Astrocyte (in vitro differentiated cells and primary cell): ENCODE measurements around the gene TNKS1BP1. TPM values are rescaled to one million over a fixed set of nuclear protein-coding genes. Genes with fewer than 3 reads are reported as not detected.
A peak's percentile ranks its signal among the peaks of the same experiment; 100 is the strongest.

Experiments
- DNase-seq: peaks from one replicate; pipeline ENCODE4 v3.0.0-alpha.2; 2010; ENCODE audit warnings: low read depth
- FAIRE-seq: peaks from 2 replicates; lab custom pipeline; 2011; peaks lifted over from hg19 to GRCh38; lab: Jason Lieb, UNC
- H2AFZ ChIP-seq: 2 replicates; pipeline ENCODE4 v1.6.0; 2012; ENCODE audit warnings: low read depth, low read length, inconsistent platforms
- H3K27ac ChIP-seq: 2 replicates; pipeline ENCODE4 v1.5.1; 2011; ENCODE audit warnings: low read depth, low read length, inconsistent platforms
- H3K27me3 ChIP-seq: 2 replicates; pipeline ENCODE4 v1.6.0; 2011; ENCODE audit warnings: low read length, inconsistent platforms; ENCODE audit not compliant: insufficient read depth
- H3K36me3 ChIP-seq: 2 replicates; pipeline ENCODE4 v1.5.1; 2011; ENCODE audit warnings: low read length, inconsistent platforms; ENCODE audit not compliant: insufficient read depth
- H3K4me1 ChIP-seq: 2 replicates; pipeline ENCODE4 v1.5.1; 2011; ENCODE audit warnings: low read length, inconsistent platforms; ENCODE audit not compliant: insufficient read depth
- H3K4me2 ChIP-seq: 2 replicates; pipeline ENCODE4 v1.6.0; 2012; ENCODE audit warnings: low read length, inconsistent platforms
- H3K4me3 ChIP-seq: 2 replicates; pipeline ENCODE4 v1.5.1; 2011; ENCODE audit warnings: low read depth, mild to moderate bottlenecking, low read length, inconsistent platforms; ENCODE audit not compliant: insufficient read depth
- H3K79me2 ChIP-seq: 2 replicates; pipeline ENCODE4 v1.6.0; 2012; ENCODE audit warnings: mild to moderate bottlenecking, low read length, inconsistent platforms; ENCODE audit not compliant: insufficient read depth
- H3K9ac ChIP-seq: 2 replicates; pipeline ENCODE4 v1.6.0; 2012; ENCODE audit warnings: mild to moderate bottlenecking, low read length, inconsistent platforms
- H3K9me3 ChIP-seq: 2 replicates; pipeline ENCODE4 v1.5.1; 2012; ENCODE audit warnings: low read depth, mild to moderate bottlenecking, low read length, inconsistent platforms; ENCODE audit not compliant: insufficient read depth
- H4K20me1 ChIP-seq: 2 replicates; pipeline ENCODE4 v1.6.0; 2012; ENCODE audit warnings: low read length, inconsistent platforms; ENCODE audit not compliant: insufficient read depth
- H3K27ac Mint-ChIP-seq: one replicate; pipeline ENCODE4 v1.8.0; 2021; ENCODE audit warnings: mild to moderate bottlenecking, mixed read lengths; ENCODE audit not compliant: unreplicated experiment
- H3K27me3 Mint-ChIP-seq: one replicate; pipeline ENCODE4 v1.8.0; 2021; ENCODE audit warnings: low read depth, mixed read lengths; ENCODE audit not compliant: unreplicated experiment
- H3K36me3 Mint-ChIP-seq: one replicate; pipeline ENCODE4 v1.8.0; 2021; ENCODE audit warnings: low read depth, mixed read lengths; ENCODE audit not compliant: unreplicated experiment
- H3K4me1 Mint-ChIP-seq: one replicate; pipeline ENCODE4 v1.8.0; 2021; ENCODE audit warnings: low read depth, mixed read lengths; ENCODE audit not compliant: unreplicated experiment
- H3K4me3 Mint-ChIP-seq: one replicate; pipeline ENCODE4 v1.8.0; 2021; ENCODE audit warnings: mild to moderate bottlenecking, moderate library complexity, mixed read lengths; ENCODE audit not compliant: unreplicated experiment
- H3K9me3 Mint-ChIP-seq: one replicate; pipeline ENCODE4 v1.8.0; 2021; ENCODE audit warnings: mild to moderate bottlenecking, mixed read lengths; ENCODE audit not compliant: unreplicated experiment
- EZH2 ChIP-seq: IDR thresholded peaks from 2 replicates; pipeline ENCODE4 v1.6.1; 2012; ENCODE audit warnings: mild to moderate bottlenecking, low read length, inconsistent platforms; ENCODE audit not compliant: insufficient read depth
- total RNA-seq: library from RNA; stranded (reverse); gene quantifications from 2 replicates; pipeline ENCODE4 v1.2.1, GENCODE V29; 2021
- TF ChIP-seq, protein P1 (sequence below): IDR thresholded peaks from 2 replicates; pipeline ENCODE4 v1.5.1; 2011; ENCODE audit warnings: low read depth, mild to moderate bottlenecking, inconsistent platforms, low read length, moderate library complexity; ENCODE audit not compliant: insufficient read depth

Gene TNKS1BP1
- total RNA-seq, 1 donor from 2014 or later: 149 TPM

DNA sequence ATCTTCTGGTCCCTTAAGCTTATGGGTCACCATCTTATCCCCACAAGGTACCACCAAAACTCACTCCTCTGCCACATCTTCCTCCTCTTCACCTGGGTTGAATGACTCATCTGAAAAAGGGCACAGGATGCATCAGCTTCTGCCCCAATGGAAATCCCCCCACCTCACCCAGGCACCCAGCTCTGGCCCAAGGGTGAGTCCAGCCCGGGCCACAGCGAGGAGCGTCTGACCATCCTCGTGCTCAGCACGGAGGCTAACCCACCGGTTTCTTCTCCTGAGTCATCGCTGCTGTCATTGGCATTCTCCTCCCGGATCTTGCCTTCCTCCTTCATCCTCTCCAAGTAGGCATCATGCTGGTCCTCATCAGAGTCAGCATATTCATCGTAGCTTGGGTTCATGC, 5.3 kb upstream of the TNKS1BP1 start:
- Mint-ChIP-seq H3K4me3 (no peak overlapping the region), H3K4me1 (peaks cover 18% of the 10 kb centered on the region)

GRCh38 chr11:57327721-57328120, 3.0 kb upstream of the TNKS1BP1 start:
- no peak overlapping the region for H3K27ac ChIP-seq
- peaks cover 53% of the 10 kb centered on the region for H3K36me3 ChIP-seq

More for the DNA sequence above, 5.3 kb upstream of the TNKS1BP1 start:
- Histone ChIP-seq H3K9ac (no peak overlapping the region), H3K27me3 (no peaks in the 10 kb centered on the region), H3K4me3 (no peak overlapping the region), H4K20me1 (peaks cover 14% of the 10 kb centered on the region), H3K36me3 (peaks cover 63% of the 10 kb centered on the region), H3K79me2 (peaks cover 36% of the 10 kb centered on the region), H2AFZ (no peak overlapping the region), H3K4me1 (peaks cover 18% of the 10 kb centered on the region), H3K9me3 (no peaks in the 10 kb centered on the region), H3K27ac (no peak overlapping the region), H3K4me2 (no peak overlapping the region)
- Mint-ChIP-seq H3K9me3 (no peaks in the 10 kb centered on the region), H3K27me3 (no peaks in the 10 kb centered on the region), H3K36me3 (peaks cover 37% of the 10 kb centered on the region), H3K27ac (peak overlapping the region; percentile 31)
- TF ChIP-seq, protein P1, sequence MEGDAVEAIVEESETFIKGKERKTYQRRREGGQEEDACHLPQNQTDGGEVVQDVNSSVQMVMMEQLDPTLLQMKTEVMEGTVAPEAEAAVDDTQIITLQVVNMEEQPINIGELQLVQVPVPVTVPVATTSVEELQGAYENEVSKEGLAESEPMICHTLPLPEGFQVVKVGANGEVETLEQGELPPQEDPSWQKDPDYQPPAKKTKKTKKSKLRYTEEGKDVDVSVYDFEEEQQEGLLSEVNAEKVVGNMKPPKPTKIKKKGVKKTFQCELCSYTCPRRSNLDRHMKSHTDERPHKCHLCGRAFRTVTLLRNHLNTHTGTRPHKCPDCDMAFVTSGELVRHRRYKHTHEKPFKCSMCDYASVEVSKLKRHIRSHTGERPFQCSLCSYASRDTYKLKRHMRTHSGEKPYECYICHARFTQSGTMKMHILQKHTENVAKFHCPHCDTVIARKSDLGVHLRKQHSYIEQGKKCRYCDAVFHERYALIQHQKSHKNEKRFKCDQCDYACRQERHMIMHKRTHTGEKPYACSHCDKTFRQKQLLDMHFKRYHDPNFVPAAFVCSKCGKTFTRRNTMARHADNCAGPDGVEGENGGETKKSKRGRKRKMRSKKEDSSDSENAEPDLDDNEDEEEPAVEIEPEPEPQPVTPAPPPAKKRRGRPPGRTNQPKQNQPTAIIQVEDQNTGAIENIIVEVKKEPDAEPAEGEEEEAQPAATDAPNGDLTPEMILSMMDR: no peak
- no peak for TF ChIP-seq EZH2
- FAIRE-seq (no peak), DNase-seq (no peak)

GRCh38 chr11:57325735-57326048, 940 bp upstream of the TNKS1BP1 start:
- H3K79me2 ChIP-seq: peaks cover 30% of the 10 kb centered on the region
- peaks cover 31% of the 10 kb centered on the region for H3K36me3 Mint-ChIP-seq
- H2AFZ ChIP-seq: peak overlapping the region; percentile 87
- peaks cover 40% of the 10 kb centered on the region for H3K4me1 ChIP-seq
- H3K27me3 Mint-ChIP-seq: no peaks in the 10 kb centered on the region
- H3K9ac ChIP-seq: peak overlapping the region; percentile 94
- H3K4me1 Mint-ChIP-seq: peaks cover 36% of the 10 kb centered on the region
- H3K9me3 ChIP-seq: no peaks in the 10 kb centered on the region
- H3K27ac Mint-ChIP-seq: peak overlapping the region; percentile 100
- no peak for DNase-seq
- H3K9me3 Mint-ChIP-seq: no peaks in the 10 kb centered on the region
- no peak for TF ChIP-seq EZH2
- TF ChIP-seq, protein P1: no peak
- peak overlapping the region; percentile 95 for H3K27ac ChIP-seq
- peaks cover 36% of the 10 kb centered on the region for H3K36me3 ChIP-seq
- H3K4me3 Mint-ChIP-seq: peak overlapping the region; percentile 86
- peak overlapping the region; percentile 69 for H3K4me3 ChIP-seq
- peak overlapping the region; percentile 93 for H3K4me2 ChIP-seq
- H4K20me1 ChIP-seq: peaks cover 35% of the 10 kb centered on the region
- no peaks in the 10 kb centered on the region for H3K27me3 ChIP-seq
- no peak for FAIRE-seq

More at GRCh38 chr11:57327721-57328120, 3.0 kb upstream of the TNKS1BP1 start:
- no peak overlapping the region for H3K4me2 ChIP-seq
- DNase-seq (no peak), FAIRE-seq (no peak)
- Mint-ChIP-seq H3K4me1 (peaks cover 24% of the 10 kb centered on the region), H3K27me3 (no peaks in the 10 kb centered on the region), H3K9me3 (no peaks in the 10 kb centered on the region), H3K27ac (no peak overlapping the region), H3K4me3 (no peak overlapping the region), H3K36me3 (peaks cover 38% of the 10 kb centered on the region)
- H4K20me1 ChIP-seq: peaks cover 21% of the 10 kb centered on the region
- peaks cover 23% of the 10 kb centered on the region for H3K4me1 ChIP-seq
- no peaks in the 10 kb centered on the region for H3K9me3 ChIP-seq
- TF ChIP-seq, protein P1: no peak
- no peak for TF ChIP-seq EZH2
- H3K4me3 ChIP-seq: no peak overlapping the region
- no peaks in the 10 kb centered on the region for H3K27me3 ChIP-seq
- peaks cover 28% of the 10 kb centered on the region for H3K79me2 ChIP-seq
- H3K9ac ChIP-seq: no peak overlapping the region
- H2AFZ ChIP-seq: no peak overlapping the region
